EH (cell line): Measurements from ENCODE around the gene MEIOB.
"Not testable (repeated sequence)": the region's sequence is repeated elsewhere in the genome, so short reads cannot be mapped to it uniquely, and the experiment has no call there.

Experiments
- DNase-seq: peaks from one replicate; pipeline ENCODE4 v3.0.0-alpha.2; 2015; ENCODE audit warnings: low read depth

Gene MEIOB

DNA sequence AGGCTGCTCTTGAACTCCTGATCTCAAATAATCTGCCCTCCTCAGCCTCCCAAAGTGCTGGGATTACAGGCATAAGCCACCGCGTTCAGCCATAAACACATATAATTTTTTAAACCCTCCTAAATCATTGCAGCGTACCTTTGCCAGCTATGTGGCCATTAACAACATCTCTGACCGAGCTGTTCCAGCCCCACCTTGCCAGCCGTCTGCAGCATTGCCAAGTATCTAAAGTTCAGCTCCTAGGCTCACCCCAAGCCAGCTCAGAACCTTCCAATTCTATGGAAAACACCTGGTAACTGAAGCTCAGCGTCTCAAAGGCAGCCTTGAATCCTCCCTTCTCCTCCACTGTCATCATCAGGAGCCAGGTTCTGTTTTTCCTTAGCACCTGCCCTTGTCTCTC is 5.1 kb upstream of the MEIOB start:
- DNase-seq = no peak

DNA sequence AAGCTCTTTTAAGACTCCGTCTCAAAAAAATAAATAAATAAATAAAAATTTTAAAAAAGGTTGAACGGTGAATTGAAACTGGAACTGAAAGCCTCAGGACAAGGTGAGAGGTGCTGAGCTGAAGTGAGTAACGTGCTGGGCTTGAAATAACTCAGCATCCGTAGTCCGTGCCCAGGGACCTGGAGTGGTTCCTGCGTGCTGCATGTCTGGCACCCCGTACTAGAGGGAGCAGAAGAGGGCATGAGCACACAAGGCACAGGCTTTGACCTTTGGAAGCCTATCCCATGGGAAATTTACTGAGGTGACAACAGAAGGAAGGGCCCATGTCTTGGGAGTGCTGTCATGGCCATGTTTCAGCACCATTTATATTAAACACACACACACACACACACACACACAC is 4.5 kb upstream of the MEIOB start:
- DNase-seq = no peak

- not testable (repeated sequence) for DNase-seq
Measured at GRCh38 chr16:1876066-1876465, 4.1 kb upstream of the MEIOB start.

- no peak for DNase-seq
Measured at GRCh38 chr16:1874854-1875253, 2.9 kb upstream of the MEIOB start.

GRCh38 chr16:1870365-1871082 is 1.4 kb downstream of the MEIOB start:
- peak; percentile 75 for DNase-seq

GRCh38 chr16:1865902-1866690 is 5.9 kb downstream of the MEIOB start:
- DNase-seq = no peak

GRCh38 chr16:1863681-1864460 is 8.1 kb downstream of the MEIOB start:
- DNase-seq = peak; percentile 58

GRCh38 chr16:1862394-1862793 is 9.6 kb downstream of the MEIOB start:
- DNase-seq = no peak

DNA sequence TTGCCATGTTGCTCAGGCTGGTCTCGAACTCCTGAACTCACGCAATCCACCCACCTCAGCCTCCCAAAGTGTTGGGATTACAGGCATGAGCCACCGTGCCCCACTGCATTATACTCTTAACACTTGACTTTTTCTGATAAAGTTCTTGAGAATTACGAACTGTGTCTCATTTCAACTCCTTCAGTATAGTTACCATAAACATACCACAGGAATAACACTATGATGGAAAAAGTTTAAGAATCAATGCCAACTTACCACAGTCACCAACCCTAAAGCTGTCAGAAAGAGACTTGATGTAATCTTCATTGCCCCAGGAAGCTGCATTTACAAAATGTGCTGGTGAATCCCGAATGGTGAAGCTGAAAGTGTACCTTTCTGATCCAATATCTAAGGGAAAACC is 10.2 kb downstream of the MEIOB start:
- no peak for DNase-seq

GRCh38 chr16:1859650-1860049 is 12.3 kb downstream of the MEIOB start:
- DNase-seq = no peak

- DNase-seq = no peak
Measured at GRCh38 chr16:1858189-1858865, 13.6 kb downstream of the MEIOB start.

DNA sequence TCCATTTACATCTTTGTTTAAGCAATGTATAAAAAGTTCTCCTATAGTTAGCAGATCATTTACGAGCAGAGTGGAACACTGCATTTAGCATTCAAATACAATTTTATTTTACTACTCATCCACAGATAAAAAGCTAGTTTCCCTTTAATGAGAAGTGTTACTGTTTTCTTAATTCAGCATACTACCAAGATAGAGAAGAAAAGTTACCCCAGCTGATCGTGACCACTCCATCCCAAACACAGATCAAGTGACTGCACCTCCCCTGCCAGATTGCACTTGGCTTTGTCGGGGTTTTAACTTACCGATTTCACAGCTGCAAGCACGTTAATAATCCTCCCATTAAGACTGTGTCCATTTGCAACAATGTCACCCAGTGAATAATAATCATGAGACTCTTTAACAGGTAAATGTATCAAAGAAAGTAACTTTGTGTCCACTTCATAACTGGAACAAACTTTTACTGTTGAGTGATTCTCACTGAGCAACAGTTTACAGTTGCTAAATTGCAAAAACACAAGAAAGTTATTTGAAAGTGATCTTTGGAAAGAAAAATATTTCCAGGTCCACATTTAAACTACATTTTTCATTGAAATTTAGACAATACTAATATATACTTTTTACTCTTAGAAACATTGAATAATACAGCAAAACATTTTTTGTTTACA is 14.4 kb downstream of the MEIOB start:
- no peak for DNase-seq

- DNase-seq = no peak
Measured at GRCh38 chr16:1851793-1852192, 20.2 kb downstream of the MEIOB start.

DNA sequence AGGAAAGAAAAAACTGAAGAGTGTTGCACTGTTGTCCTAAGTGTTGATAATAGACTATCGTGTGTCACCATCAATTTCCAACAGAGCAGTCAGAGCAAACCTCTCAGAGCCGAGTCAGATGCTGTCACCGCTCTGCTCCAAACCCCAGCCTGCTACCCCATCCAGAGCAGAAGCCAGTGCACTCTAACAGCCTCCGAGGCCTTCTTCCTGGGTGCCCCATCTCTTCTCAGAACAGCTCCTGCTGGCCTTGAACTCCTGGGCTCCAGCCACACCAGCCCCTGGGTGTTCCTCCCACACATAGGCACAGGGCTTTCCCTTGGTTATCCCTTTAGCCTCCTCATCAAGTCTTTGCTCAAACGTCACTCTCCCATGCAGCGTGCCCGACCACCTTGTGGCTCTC is 21.0 kb downstream of the MEIOB start:
- DNase-seq = no peak

DNA sequence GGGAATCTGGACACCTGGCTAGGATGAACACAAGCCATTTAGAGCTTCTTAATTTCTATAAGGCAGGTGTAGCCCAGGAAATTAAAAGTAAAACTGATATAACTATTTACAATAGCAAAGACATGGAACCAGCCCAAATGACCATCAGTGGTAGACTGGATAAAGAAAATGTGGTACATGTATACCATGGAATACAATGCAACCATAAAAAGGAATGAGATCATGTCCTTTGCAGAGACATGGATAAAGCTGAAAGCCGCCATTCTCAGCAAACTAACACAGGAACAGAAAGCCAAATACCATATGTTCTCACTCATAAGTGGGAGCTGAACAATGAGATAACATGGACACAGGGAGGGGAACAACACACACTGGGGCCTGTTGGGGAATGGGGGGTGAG is 25.5 kb downstream of the MEIOB start:
- DNase-seq = no peak

DNA sequence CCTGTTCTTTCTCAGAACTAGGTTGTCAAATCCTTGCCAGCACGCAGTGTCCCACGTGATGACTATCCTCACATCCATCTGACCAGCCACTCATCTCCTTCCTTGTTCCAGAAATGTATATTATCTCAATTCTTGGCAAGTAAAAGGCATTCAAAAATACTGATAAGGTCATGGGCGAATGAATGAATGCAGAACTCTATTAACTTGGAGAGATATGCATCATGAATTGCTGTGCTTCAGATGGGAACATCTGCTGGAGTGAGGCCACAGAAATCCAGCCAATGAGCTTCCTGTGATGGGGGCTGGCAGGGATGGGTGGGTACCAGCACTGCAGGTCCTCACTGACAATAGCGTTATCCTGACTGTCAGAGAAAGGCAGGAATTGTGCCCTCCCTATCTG is 26.0 kb downstream of the MEIOB start:
- DNase-seq = no peak

DNA sequence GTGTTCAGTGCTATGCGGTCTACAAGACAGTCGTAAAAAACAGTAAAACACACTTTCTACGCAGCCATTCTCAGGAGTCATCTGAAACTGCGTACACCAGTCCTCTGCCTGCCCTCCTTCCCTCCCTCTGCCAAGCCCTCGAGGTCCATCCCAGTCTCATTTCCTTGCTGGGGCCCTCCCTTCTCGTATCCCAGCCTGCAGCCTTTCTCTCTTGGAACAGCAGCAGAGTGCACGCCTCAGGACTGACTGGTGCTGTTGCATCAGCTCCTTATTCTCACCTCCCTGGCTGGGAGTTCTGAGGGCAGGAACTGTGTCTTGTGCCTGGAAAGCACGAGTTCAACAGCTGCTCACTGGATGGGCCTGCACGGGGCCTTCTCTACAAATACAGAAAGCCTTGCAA is 32.4 kb downstream of the MEIOB start:
- DNase-seq = peak; percentile 67

DNA sequence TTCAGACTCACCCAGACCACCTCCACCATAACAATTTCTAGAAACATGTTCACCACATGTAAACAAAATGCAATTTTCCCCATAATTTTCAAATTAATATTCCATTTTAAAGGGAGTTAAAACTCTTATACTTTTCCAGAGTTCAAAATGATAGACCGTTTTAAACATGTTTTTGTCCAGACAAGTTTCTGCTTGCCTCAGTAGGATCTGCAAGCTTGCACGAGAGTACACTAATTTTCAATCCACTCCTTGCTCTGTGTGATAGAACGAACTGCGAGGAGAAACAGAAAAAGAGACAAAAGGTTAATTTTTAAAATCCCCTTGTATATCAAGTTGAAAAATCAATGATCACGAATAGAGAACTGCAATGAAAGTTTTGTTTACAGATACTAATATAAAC is 37.9 kb downstream of the MEIOB start:
- no peak for DNase-seq

- no peak for DNase-seq
Measured at GRCh38 chr16:1832838-1833454, 39.0 kb downstream of the MEIOB start.

- no peak for DNase-seq
Measured at GRCh38 chr16:1831186-1832075, 40.5 kb downstream of the MEIOB start.
